Glomerular endothelial cell (primary cell): ENCODE results near the gene DTNB. TPM values are rescaled to one million over a fixed set of nuclear protein-coding genes. Genes with fewer than 3 reads are reported as not detected.
"Not testable (repeated sequence)": the region's sequence is repeated elsewhere in the genome, so short reads cannot be mapped to it uniquely, and the experiment has no call there.

Experiments
- DNase-seq: peaks from one replicate; pipeline ENCODE4 v3.0.0-alpha.2; 2011; ENCODE audit warnings: low read depth, low spot score; ENCODE audit errors: extremely low read depth
- total RNA-seq: library from RNA; depleted of rRNA; stranded (reverse); fragments of >200 nt; gene quantifications from 2 replicates; pipeline ENCODE4 v1.2.3, GENCODE V29; 2015

DTNB gene
- total RNA-seq, 1 donor from 2014 or later = 4.8 TPM

DNA sequence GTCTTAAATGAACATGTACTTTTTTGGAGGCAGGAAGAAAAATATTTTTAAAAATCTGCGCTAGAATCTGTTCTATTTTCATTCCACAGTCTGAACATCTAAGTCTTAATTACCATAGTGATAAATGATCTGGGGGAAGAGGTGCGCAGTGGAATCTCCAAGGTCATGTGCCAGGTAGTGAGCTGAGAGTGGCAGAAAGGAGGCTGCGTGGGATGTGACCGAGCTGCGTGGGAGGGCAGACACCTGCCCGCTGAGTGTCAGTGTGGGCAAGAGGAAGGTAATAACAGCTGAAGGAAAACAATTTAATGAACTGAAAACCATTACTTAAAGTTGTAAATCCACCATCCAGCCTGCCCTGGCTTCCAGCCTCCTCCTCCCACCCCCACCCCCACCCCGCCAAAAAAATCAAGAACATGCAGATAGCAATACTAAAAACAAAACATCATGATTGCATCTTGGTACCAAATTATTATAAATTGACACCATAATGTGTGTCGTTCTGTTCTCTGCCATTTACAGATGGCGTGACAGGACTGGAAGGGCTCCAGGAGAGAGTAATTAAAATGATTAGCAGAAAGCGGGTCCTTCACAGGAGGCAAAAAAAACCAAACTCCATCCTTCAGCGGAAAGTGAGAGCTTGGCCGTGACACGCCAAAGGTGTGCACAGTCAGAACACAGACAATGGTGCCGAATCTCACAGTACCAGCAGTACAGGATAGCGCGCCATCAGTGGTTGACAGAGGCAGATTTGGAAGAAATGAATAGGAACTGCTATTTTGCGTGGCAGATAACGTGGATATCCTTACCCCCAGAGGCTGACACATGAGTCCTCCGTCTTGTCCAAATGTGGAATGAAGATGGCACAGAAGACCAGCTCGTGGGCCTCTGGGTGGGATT lies 11.4 kb upstream of the DTNB start:
- DNase-seq = no peak

DNA sequence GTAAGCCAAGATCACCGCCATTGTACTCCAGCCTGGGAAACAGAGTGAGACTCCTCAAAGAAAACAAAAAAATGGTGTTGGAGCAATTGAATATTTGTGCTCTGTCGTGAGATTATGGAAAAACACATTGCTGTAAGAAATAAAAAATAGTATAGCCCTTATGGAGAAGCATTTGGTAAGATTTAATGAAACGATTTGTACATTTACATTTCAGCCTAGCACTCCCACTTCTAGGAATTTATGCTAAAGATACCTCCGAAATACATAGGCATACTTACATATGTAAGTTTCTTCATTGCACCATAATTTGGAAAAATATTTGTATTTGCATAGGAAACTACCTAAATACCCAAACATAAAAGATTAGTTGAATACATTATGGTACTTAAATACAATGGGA lies 8.7 kb upstream of the DTNB start:
- no peak for DNase-seq

DNA sequence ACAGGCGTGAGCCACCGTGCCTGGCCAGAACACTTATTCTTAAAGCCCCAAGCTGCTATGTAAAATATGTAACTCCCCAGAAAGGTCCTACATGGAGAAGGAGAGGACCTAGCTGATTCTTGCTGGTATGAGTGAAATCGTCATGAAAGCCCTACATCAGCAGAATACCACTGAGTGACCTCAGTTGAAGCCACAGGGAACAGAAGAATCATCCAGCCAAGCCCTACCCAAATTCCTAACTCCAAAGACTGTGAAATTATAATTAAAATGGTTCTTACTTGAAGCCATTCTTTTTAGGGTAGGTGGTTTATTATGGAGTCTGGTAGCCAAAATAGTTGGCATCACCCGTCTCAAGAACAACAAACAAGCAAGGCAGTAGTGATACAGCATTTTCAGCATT lies 4.5 kb upstream of the DTNB start:
- no peak for DNase-seq

DNA sequence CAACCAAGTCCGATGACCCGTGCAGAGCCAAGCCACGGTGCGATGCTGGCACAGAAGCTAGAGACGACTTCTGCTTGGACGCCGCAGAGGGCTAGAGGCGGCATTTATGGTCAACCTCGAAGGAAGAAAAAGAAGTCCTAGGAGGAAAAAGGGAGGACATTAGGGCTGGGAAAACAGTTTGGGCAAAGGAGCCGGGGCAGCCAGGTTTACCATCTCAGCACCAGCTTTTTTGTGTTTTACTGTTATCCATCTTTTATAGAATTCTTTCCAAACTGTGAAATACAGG lies 643 bp upstream of the DTNB start:
- no peak for DNase-seq

DNA sequence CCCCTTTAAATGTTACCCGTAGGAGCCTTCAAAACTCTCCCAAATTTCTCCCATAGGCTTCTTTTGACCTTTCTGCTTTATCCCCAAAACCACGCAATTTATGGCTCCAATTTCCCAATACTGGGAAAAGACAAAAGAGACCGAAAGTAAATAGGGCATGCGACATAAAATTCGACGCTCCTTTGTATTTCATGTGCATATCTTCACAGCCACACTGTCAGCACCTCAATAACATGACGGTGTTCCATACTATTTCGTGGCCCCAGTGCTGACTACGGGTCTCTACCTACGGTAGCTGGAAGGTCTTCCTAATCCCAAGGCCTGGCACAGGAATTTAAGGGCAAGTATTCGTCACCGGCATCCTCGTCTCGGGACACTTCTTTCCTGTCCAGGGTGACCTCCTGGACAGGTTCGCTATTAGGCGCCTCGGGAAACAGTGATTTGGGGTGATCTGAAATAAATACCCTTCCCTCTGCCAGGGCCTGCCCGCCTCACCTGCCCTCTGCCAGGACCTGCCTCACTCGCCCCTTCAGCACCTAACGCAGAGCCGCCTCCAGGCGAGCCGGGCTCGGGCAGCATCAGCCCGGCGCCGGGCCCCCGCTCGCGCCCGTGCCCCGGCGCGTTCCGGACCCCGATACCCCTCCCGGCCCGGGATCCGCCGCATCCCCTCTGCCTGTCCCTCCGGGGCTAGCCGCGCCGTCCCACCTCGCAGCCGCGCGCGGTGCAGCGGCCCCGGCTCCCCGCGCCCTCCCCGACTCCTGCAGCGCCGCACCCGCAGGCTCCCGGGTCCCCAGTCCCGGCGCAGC lies 680 bp downstream of the DTNB start:
- no peak for DNase-seq

DNA sequence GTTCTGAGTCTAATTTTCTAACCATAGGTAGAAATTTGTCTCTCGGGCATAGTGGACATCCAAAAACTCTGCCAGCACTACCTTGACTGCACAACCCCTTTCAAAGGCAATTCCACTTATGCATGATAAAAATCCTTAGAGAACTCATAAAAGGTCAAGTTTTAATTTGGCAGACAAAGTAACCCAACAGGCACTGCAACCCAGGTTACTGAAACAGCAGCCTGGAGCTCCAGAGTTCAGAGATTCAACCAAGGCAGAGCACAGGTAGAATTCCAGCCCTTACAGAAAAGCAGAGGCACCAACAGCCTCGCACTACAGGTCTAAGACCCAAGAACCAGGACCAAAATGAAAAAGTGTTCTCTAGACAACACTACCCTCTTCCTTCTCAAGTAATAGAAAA lies 1.8 kb downstream of the DTNB start:
- no peak for DNase-seq

DNA sequence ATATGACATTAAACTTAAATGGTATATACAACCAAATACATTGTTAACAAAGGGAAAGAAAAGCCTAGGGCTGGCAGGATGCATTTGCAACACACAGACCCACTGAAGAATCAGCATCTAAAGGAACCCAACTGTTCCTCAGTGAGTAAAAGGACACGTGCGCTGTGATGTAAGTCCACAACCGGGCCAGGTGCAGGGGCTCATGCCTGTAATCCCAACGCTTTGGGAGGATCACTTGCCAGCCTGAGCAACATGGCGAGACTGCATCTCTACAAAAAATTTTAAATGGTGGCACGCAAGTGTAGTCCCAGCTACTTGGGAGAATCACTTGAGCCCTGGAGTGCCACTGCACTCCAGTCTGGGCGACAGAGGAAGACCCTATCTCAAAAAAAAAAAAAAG lies 3.9 kb downstream of the DTNB start:
- DNase-seq = no peak

DNA sequence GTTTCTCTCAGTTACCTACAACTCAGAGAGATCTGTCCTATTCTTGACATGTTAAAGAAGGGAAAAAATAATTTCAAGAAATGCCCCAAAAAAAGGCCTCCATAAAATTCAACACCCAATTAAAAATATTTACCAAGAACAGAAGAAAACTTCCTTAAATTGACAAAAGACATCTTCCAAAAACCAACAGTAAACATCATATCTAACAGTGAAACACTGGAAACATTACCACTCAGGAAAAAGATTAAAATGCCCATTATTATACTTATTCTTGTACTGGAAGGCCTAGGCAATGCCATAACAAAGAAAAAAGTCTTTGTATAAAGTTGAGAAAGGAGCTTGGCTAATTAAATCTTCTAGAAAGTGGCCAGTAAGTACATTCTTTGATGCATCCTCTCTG lies 7.2 kb downstream of the DTNB start:
- DNase-seq = no peak

DNA sequence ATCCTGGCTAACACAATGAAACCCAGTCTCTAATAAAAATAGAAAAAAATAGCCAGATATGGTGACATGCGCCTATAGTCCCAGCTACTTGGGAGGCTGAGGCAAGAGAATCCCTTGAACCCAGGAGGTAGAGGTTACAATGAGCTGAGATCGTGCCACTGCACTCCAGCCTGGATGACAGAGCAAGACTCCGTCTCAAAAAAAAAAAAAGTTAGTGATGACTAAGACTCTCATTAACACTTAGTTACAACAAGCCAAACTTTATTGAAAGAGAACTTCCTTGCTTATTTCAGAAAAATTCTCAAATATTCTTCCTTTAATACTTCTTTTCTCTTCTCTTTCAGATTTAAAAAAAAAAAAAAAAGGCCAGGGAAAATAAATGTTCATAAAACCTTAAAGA lies 7.9 kb downstream of the DTNB start:
- DNase-seq = not testable (repeated sequence)

DNA sequence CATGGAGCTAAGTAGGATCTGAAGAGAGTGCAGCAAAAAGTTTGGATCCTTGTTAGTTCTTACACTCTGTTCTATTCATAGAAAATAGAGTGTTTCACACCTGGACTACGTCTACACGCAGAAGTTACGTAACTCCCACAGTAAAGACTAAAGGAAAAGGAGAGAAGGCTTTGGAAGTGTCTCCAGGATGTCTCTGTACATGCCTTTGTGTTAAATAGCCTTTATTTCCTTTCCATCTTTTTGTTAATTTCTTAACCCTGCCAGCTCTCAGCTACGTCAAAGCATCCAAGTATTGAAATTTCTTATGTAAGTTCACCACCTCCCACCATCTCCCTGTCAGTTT lies 8.4 kb downstream of the DTNB start:
- no peak for DNase-seq

DNA sequence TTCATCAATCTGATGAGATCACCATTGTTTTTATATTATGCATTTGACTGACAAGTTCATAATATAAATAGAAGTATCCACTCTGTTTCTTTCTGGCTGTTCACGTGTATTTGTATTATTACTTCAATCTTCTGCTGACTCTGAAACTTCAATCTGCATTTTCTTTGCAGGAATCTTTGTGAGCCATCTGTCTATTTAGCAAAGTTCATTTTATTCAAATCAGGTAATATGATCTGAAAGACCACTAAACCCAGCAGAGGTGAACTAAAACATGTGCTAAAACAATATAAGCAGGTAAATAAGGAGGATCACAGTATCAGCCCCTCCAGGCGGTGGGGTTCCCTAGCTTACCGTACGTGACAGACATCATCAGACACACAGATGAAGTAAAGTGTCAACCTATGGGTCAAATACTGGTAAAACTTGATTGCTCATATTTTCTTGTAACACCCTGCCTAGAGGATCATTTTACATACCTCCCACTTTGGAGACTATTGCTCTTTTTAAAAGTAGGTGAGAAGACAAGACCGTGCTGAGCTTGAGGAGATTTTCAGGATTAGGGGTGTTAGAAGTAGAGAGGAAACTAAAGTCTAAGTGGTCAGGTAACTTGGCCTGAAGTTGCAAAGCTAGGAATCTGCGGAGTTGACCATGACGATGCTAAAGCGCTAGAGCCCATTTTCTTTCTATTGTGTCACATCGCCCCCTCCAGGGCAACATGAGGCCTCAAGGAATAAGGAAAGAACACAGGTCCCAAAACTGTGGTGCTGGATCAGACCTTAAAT lies 9.0 kb downstream of the DTNB start:
- peak; percentile 54 for DNase-seq

DNA sequence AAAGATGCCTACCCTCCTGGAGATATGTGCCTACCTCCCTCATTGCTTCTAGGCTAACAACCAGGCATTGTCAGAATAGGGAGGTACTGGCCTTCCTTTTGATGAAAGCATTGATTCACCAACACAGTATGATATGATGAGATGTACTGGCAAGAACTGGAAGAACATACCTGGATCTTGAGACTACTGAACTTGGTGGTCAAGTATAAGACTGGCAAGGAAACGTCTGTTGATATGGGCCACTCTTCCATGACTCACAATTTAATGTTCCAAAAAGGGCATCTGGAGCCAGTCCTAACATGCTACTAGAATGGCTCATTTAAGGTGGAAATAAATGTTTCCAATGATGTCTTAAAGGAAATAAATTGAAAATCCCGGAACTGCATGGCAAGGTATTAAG lies 18.1 kb downstream of the DTNB start:
- no peak for DNase-seq

DNA sequence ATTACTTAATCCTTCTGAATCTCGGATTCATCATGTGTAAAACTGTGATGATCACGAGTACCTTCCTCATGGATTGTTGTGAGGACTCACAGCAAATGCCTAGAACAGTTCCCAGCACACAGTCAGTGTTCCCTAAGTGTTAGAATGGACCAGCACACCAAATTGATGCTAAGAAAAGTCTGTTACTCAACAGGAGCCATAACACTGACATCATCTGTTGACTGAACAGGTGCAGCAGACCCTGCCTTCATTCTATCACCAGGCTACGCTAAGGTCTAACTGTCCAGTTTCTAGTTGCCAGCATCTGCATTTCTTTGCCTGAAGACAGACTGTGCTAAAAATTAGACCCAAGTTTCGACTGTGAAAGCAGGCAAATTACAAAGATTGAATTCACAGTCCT lies 18.6 kb downstream of the DTNB start:
- no peak for DNase-seq

DNA sequence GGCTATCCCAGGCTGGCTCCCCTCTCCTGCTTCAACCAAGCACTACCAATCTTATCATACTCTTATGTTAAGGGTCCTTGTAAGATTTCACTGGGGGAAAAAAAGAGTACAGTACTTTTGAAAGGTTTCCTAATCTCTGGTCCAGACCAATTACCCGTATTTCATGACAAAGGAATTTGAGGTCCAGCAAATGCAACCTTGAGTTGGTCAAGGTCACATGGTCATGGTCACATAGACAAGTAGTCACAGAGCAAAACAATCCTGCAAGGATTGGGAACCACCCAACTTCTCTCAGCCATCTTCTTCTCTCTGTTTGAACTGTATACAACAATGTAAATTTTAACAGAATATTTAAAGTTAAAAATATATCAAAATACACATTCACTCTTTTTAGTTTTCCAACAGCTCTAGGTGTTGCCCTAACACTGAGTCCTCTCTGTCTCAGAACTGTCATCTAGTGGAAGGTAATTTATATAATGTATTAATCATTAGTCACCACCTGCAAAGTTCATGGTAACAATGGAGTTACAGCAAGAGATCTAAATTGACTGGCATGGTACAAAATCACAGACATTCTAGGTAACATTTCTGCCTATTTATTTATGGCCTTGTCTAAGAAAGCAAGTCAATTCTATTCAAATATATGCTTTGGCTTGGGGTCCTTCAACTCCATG lies 21.5 kb downstream of the DTNB start:
- DNase-seq = no peak

DNA sequence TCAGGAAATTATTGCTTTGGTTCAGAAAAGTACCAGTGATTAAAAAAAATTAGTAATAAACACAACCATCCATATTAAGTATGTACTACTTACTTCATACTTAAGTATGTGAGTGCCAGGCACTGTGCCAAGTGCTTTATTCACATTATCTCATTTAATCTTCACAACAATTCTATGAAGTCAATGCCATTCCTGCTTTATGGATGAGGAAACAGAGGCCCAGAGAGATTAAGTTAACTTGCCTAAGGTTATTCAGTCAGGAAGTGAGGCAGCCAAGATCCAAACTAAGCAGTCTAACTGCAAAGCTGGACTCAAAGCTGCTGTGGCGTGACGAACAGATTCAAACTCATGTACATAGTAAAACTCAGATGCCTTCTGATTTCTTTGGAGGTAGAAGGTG lies 22.3 kb downstream of the DTNB start:
- peak; percentile 48 for DNase-seq

DNA sequence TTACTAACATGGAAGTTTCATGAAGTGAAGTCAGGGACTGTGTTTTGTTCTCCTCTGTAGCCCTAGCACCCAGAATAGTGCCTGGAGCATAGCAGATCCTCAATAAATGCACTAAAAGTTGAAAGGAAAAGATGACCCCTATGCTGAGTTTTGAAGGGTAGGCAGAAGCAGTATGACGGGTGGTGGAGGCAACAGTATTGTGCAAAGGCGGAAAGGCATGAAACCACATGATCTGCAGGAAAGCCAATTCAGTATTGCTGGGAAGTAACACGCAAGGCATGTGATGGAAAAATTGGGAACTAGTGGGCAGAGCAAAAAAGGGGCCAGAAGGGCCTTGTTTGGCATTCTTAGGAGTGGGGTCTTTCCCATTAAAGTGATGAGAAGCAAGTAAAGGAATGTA lies 23.1 kb downstream of the DTNB start:
- DNase-seq = no peak

DNA sequence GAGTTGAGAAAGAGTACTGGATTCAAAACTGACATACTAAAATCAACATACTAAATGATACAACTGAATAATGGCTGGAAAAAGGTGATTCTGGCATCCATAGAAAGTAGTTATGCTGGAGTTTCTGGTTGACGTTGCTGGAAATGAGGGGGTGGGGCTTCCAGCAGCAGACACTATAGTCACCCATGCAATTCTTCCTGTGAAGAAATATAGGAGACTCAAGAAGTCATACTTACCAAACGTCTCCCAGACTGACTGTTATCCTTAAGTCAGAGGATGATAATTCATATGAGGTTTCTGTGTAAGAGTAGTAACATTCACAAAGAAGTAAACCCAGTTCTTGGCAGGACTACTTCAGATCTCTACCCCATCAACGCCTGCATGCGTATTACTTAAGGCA lies 23.6 kb downstream of the DTNB start:
- DNase-seq = no peak

DNA sequence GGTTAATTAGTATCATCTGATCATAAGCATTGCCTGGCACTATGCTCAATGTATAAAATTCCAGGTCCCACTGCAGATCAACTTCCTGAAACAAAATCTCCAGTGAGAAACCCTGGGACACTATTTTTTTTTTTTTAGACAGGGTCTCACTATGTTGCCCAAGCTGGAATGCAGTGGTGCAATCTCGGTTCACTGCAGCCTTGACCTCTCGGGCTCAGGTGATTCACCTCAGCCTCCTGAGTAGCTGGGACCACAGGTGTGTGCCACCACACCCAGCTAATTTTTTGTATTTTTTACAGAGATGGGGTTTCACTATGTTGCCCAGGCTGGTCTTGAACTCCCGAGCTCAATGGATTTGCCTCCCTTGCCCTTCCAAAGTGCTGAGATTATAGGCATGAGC lies 31.1 kb downstream of the DTNB start:
- DNase-seq = no peak

DNA sequence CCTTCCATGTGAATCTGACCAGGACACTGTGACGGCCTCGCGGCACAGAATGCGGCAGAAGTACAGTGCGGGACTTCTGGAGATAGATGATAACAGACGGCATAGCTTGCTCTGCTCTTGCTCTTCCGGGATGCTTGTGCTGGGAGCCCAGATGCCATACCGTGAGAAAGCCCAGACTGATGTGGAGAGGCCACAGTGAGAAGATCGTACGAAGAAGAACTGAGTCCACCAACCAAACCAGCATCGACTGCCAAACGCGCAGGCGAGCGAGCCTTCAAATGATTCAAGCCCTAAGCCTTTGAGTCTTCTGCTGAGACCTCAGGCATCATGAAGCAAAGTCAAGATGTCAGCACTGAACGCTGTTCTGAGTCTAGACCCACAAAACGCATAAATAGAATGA lies 33.7 kb downstream of the DTNB start:
- no peak for DNase-seq

DNA sequence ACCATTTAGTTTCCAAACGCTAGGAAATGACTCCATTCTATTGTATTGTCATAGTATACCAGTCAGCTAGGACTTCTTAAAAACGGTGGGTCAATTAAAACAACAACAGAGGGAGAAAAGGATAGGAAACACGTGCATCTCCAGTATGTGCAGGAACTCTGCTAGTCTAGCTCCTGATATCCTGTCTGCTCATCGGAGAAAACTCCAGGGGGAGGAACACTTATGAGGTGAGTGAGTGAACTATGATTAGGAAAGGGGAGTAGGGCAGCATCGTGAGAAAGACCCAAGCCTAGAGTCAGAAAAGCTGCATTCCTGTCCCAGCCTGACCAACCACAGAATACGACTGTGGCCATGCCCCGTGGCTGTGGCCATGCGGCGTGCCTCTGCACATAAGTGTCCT lies 34.2 kb downstream of the DTNB start:
- DNase-seq = no peak

DNA sequence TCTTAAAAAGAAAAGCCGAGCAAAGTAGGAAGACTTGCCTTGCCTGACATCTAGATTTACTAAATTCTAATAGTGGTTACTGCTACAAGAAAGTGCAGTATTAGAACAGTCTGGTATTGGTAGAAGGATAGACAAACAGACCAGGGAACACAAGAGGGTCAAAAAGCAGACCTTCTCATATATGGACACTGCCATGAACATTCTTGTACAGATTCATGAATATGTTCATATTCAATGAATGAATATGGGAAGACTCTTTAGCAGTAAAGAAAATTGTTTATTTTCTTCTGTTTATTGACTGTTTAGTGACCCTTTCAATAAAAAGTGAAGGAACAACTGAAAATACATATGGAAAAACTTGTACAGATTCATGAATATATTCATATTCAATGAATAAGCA lies 37.6 kb downstream of the DTNB start:
- DNase-seq = no peak
